T-helper 1 cell treated with Interleukin-12 subunit alpha and Interleukin-12 subunit beta and Interleukin-4 antibody, amounts not matched to agents 30 ng/mL and 1 ng/mL, for 36 hours (primary cell): ENCODE results near the gene CA5A. TPM values are rescaled to one million over a fixed set of nuclear protein-coding genes. Genes with fewer than 3 reads are reported as not detected.

Experiments used
- intact Hi-C: fragments of 100-400 bp; cut with micrococcal nuclease; formaldehyde crosslinking; loops from one replicate; pipeline ENCODE4 v1.15.1; 2024
- total RNA-seq: library from RNA; stranded (reverse); gene quantifications from 2 replicates; pipeline ENCODE4 v1.2.3, GENCODE V29; 2022

The CA5A gene
- total RNA-seq, 1 donor from 2014 or later = not detected

- intact Hi-C loops = no loop called here
These were observed 82.0 kb downstream of the CA5A start for GRCh38 chr16:87854053-87854906.

- intact Hi-C loops = loop anchor here (1.0 kb wide), 1 partner anchor 13 kb away; no protein-coding TSS in a partner anchor
These were observed 82.8 kb downstream of the CA5A start for GRCh38 chr16:87853411-87854052.

- intact Hi-C loops = no loop called here
These were observed 84.7 kb downstream of the CA5A start for GRCh38 chr16:87851601-87852000.

- intact Hi-C loops = no loop called here
These were observed 85.2 kb downstream of the CA5A start for GRCh38 chr16:87851141-87851587.

GRCh38 chr16:87850009-87851006 lies 86.0 kb downstream of the CA5A start:
- intact Hi-C loops = loop anchor here (1.0 kb wide), 4 partner anchors 21 to 71 kb away; no protein-coding TSS in a partner anchor

GRCh38 chr16:87849419-87850008 lies 86.8 kb downstream of the CA5A start:
- intact Hi-C loops = loop anchor here (1.0 kb wide), 4 partner anchors 22 to 70 kb away; no protein-coding TSS in a partner anchor

- intact Hi-C loops = no loop called here
These were observed 87.5 kb downstream of the CA5A start for GRCh38 chr16:87848676-87849345.

- intact Hi-C loops = no loop called here
These were observed 88.3 kb downstream of the CA5A start for GRCh38 chr16:87847785-87848675.

GRCh38 chr16:87847467-87847784 lies 88.9 kb downstream of the CA5A start:
- intact Hi-C loops = no loop called here

GRCh38 chr16:87846705-87847466 lies 89.4 kb downstream of the CA5A start:
- intact Hi-C loops = no loop called here

GRCh38 chr16:87845807-87846619 lies 90.3 kb downstream of the CA5A start:
- intact Hi-C loops = no loop called here

- intact Hi-C loops = no loop called here
These were observed 91.1 kb downstream of the CA5A start for GRCh38 chr16:87845213-87845612.

- intact Hi-C loops = no loop called here
These were observed 91.5 kb downstream of the CA5A start for GRCh38 chr16:87844809-87845208.

GRCh38 chr16:87844120-87844733 lies 92.1 kb downstream of the CA5A start:
- intact Hi-C loops = no loop called here

- intact Hi-C loops = no loop called here
These were observed 92.6 kb downstream of the CA5A start for GRCh38 chr16:87843678-87844105.

- intact Hi-C loops = no loop called here
These were observed 94.0 kb downstream of the CA5A start for GRCh38 chr16:87842209-87842869.
